ENCODE data around the gene SHISA5.

DNA sequence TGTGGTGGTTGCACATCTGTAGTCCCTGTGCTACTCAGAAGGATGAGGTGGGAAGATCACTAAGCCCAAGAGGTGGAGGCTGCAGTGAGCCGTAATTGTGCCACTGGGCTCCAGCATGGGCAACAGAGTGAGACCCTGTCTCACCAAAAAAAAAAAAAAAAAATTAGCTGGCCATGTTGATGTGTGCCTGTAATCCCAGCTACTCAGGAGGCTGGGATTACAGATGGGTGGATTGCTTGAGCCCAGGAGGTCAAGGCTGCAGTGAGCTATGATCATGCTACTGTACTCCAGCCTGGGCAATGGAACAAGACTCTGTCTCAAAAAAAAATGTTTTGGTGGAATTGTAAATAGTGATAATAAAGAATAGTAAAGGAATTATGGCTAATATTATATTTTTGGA lies 47.5 kb downstream of the SHISA5 start:
- TF ChIP-seq POLR2A (IDR thresholded peaks at IDR 0.05; ENCODE audit: low read depth, low read length) (no peak), MAFK (IDR thresholded peaks at IDR 0.05; ENCODE audit: low read depth, low read length) (no peak), RCOR1 (IDR thresholded peaks at IDR 0.05; ENCODE audit: insufficient replicate concordance, low read length) (no peak), RFX5 (IDR thresholded peaks at IDR 0.05; ENCODE audit: low read depth, low read length) (no peak), BHLHE40 (IDR thresholded peaks at IDR 0.05; ENCODE audit: low read depth, low read length) (no peak), CHD1 (IDR thresholded peaks at IDR 0.05; ENCODE audit: low read depth, low read length) (no peak), MAZ (IDR thresholded peaks at IDR 0.05; ENCODE audit: borderline replicate concordance, low read depth, low read length) (no peak), SMC3 (IDR thresholded peaks at IDR 0.05; ENCODE audit: low read depth, low read length) (no peak), CEBPB (IDR thresholded peaks at IDR 0.05; ENCODE audit: low read depth, low read length) (no peak), RAD21 (IDR thresholded peaks at IDR 0.05; ENCODE audit: low read length) (no peak), MXI1 (IDR thresholded peaks at IDR 0.05; ENCODE audit: borderline replicate concordance, low read depth, low read length) (no peak)
- TF ChIP-seq, protein P1, sequence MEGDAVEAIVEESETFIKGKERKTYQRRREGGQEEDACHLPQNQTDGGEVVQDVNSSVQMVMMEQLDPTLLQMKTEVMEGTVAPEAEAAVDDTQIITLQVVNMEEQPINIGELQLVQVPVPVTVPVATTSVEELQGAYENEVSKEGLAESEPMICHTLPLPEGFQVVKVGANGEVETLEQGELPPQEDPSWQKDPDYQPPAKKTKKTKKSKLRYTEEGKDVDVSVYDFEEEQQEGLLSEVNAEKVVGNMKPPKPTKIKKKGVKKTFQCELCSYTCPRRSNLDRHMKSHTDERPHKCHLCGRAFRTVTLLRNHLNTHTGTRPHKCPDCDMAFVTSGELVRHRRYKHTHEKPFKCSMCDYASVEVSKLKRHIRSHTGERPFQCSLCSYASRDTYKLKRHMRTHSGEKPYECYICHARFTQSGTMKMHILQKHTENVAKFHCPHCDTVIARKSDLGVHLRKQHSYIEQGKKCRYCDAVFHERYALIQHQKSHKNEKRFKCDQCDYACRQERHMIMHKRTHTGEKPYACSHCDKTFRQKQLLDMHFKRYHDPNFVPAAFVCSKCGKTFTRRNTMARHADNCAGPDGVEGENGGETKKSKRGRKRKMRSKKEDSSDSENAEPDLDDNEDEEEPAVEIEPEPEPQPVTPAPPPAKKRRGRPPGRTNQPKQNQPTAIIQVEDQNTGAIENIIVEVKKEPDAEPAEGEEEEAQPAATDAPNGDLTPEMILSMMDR (conservative IDR thresholded peaks at IDR 0.05; ENCODE audit: low read depth, low read length) = no peak
- TF ChIP-seq, protein P2, sequence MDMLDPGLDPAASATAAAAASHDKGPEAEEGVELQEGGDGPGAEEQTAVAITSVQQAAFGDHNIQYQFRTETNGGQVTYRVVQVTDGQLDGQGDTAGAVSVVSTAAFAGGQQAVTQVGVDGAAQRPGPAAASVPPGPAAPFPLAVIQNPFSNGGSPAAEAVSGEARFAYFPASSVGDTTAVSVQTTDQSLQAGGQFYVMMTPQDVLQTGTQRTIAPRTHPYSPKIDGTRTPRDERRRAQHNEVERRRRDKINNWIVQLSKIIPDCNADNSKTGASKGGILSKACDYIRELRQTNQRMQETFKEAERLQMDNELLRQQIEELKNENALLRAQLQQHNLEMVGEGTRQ (IDR thresholded peaks at IDR 0.05; ENCODE audit: low read depth, low read length) = no peak
- TF ChIP-seq, protein P3, sequence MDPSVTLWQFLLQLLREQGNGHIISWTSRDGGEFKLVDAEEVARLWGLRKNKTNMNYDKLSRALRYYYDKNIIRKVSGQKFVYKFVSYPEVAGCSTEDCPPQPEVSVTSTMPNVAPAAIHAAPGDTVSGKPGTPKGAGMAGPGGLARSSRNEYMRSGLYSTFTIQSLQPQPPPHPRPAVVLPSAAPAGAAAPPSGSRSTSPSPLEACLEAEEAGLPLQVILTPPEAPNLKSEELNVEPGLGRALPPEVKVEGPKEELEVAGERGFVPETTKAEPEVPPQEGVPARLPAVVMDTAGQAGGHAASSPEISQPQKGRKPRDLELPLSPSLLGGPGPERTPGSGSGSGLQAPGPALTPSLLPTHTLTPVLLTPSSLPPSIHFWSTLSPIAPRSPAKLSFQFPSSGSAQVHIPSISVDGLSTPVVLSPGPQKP (IDR thresholded peaks at IDR 0.05; ENCODE audit: borderline replicate concordance, low read depth, low read length) = no peak
